Neural crest cell (in vitro differentiated cells): ENCODE data around the gene SETBP1. TPM values are rescaled to one million over a fixed set of nuclear protein-coding genes. Genes with fewer than 3 reads are reported as not detected.
A peak's percentile ranks its signal among the peaks of the same experiment; 100 is the strongest.

Experiments
- DNase-seq: peaks from one replicate; pipeline ENCODE4 v3.0.0; 2021; ENCODE audit warnings: low read depth, mixed read lengths, low spot score
- H3K27ac Mint-ChIP-seq: one replicate; pipeline ENCODE4 v1.8.0; 2021; ENCODE audit warnings: mild to moderate bottlenecking, mixed read lengths; ENCODE audit not compliant: unreplicated experiment
- H3K27me3 Mint-ChIP-seq: 2 replicates; pipeline ENCODE4 v1.8.0; 2021; ENCODE audit warnings: low read depth, mild to moderate bottlenecking, mixed read lengths
- H3K36me3 Mint-ChIP-seq: 2 replicates; pipeline ENCODE4 v1.8.0; 2021; ENCODE audit warnings: low read depth, mild to moderate bottlenecking, mixed read lengths
- H3K4me1 Mint-ChIP-seq: 2 replicates; pipeline ENCODE4 v1.8.0; 2021; ENCODE audit warnings: mixed read lengths
- H3K4me3 Mint-ChIP-seq: one replicate; pipeline ENCODE4 v1.8.0; 2021; ENCODE audit warnings: mild to moderate bottlenecking, mixed read lengths
- H3K9me3 Mint-ChIP-seq: 2 replicates; pipeline ENCODE4 v1.8.0; 2021; ENCODE audit warnings: mixed read lengths
- CTCF ChIP-seq: fragments of 200-600 bp; sonication (generic); conservative IDR thresholded peaks from 2 replicates; pipeline ENCODE4 v1.5.0; 2021; ENCODE audit warnings: antibody characterized with exemption, mild to moderate bottlenecking
- total RNA-seq: library from RNA; stranded (reverse); gene quantifications from 2 replicates; pipeline ENCODE4 v1.2.1, GENCODE V29; 2021

Gene SETBP1
- total RNA-seq, 1 donor from 2014 or later: 38.9 TPM

GRCh38 chr18:44897411-44897810 is 216.7 kb downstream of the SETBP1 start:
- Mint-ChIP-seq H3K4me1 (peaks cover 41% of the 10 kb centered on the region), H3K9me3 (peaks cover 3% of the 10 kb centered on the region), H3K27ac (no peak overlapping the region), H3K4me3 (no peak overlapping the region), H3K36me3 (peaks cover 9% of the 10 kb centered on the region), H3K27me3 (no peaks in the 10 kb centered on the region)
- no peak for DNase-seq
- no peak for TF ChIP-seq CTCF

- H3K27ac Mint-ChIP-seq: no peak overlapping the region
- peaks cover 3% of the 10 kb centered on the region for H3K9me3 Mint-ChIP-seq
- TF ChIP-seq CTCF: no peak
- H3K36me3 Mint-ChIP-seq: peaks cover 6% of the 10 kb centered on the region
- H3K27me3 Mint-ChIP-seq: no peaks in the 10 kb centered on the region
- H3K4me3 Mint-ChIP-seq: no peak overlapping the region
- DNase-seq: no peak
- H3K4me1 Mint-ChIP-seq: peaks cover 41% of the 10 kb centered on the region
These were observed 217.1 kb downstream of the SETBP1 start for GRCh38 chr18:44897816-44898215.

GRCh38 chr18:44898498-44898897 is 217.8 kb downstream of the SETBP1 start:
- Mint-ChIP-seq H3K36me3 (peaks cover 3% of the 10 kb centered on the region), H3K9me3 (peaks cover 3% of the 10 kb centered on the region), H3K27ac (no peak overlapping the region), H3K4me3 (no peak overlapping the region), H3K4me1 (peaks cover 36% of the 10 kb centered on the region), H3K27me3 (no peaks in the 10 kb centered on the region)
- DNase-seq: no peak
- TF ChIP-seq CTCF: no peak

GRCh38 chr18:44899832-44900231 is 219.1 kb downstream of the SETBP1 start:
- peaks cover 24% of the 10 kb centered on the region for H3K4me1 Mint-ChIP-seq
- H3K36me3 Mint-ChIP-seq: peaks cover 2% of the 10 kb centered on the region

GRCh38 chr18:44900627-44901026 is 219.9 kb downstream of the SETBP1 start:
- H3K36me3 Mint-ChIP-seq: peaks cover 4% of the 10 kb centered on the region
- H3K9me3 Mint-ChIP-seq: no peaks in the 10 kb centered on the region
- no peak for TF ChIP-seq CTCF
- H3K4me1 Mint-ChIP-seq: peaks cover 20% of the 10 kb centered on the region
- H3K27me3 Mint-ChIP-seq: no peaks in the 10 kb centered on the region
- H3K4me3 Mint-ChIP-seq: no peak overlapping the region
- DNase-seq: no peak
- H3K27ac Mint-ChIP-seq: no peak overlapping the region

More at GRCh38 chr18:44899832-44900231, 219.1 kb downstream of the SETBP1 start:
- peak; percentile 32 for TF ChIP-seq CTCF
- no peaks in the 10 kb centered on the region for H3K27me3 Mint-ChIP-seq
- no peak for DNase-seq
- H3K4me3 Mint-ChIP-seq: no peak overlapping the region
- H3K27ac Mint-ChIP-seq: no peak overlapping the region
- no peaks in the 10 kb centered on the region for H3K9me3 Mint-ChIP-seq

GRCh38 chr18:44901283-44901682 is 220.6 kb downstream of the SETBP1 start:
- no peaks in the 10 kb centered on the region for H3K9me3 Mint-ChIP-seq
- peaks cover 20% of the 10 kb centered on the region for H3K4me1 Mint-ChIP-seq
- TF ChIP-seq CTCF: peak; percentile 24
- no peaks in the 10 kb centered on the region for H3K27me3 Mint-ChIP-seq
- H3K27ac Mint-ChIP-seq: no peak overlapping the region
- H3K36me3 Mint-ChIP-seq: peaks cover 4% of the 10 kb centered on the region
- H3K4me3 Mint-ChIP-seq: no peak overlapping the region
- no peak for DNase-seq
